ACHN (cell line): ENCODE data around the gene PYHIN1.
A peak's percentile ranks its signal among the peaks of the same experiment; 100 is the strongest.
"Not testable (repeated sequence)": the region's sequence is repeated elsewhere in the genome, so short reads cannot be mapped to it uniquely, and the experiment has no call there.

Experiments
- DNase-seq: peaks from one replicate; pipeline ENCODE4 v3.0.0-alpha.2; 2015
- in situ Hi-C: cut with HindIII; loops from 2 replicates; pipeline ENCODE4 v1.10.0; 2017; ENCODE audit warnings: low sequenced_read_pairs, low pct_ligation_motif_present, low pct_unique_long_range_greater_than_20kb

Gene PYHIN1

GRCh38 chr1:159009287-159009686 is 77.9 kb downstream of the PYHIN1 start:
- in situ Hi-C loops: no loop called here
- no peak for DNase-seq

DNA sequence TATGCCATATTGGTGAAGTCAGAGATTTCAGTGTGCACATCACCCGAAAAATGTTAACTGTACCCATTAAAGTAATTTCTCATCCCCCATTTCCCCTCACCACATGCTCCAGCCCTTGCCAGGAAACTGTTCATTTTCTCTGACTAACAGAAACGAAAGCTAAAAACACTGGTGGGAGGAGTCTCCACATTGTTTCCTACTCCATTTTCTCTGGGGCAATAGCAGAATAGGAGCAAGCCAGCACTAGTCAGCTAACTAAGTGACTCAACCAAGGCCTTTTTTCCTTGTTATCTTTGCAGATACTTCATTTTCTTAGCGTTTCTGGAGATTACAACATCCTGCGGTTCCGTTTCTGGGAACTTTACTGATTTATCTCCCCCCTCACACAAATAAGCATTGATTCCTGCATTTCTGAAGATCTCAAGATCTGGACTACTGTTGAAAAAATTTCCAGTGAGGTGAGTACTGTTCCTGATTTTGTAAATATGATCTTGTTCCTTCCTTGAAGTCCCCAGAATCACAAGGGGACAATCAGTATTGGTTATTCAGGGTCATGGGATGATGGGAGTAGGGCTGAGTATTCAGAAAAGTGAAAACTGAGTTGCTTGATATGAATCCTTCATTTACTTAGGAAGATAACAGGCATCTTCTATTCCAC is 78.5 kb downstream of the PYHIN1 start, which contains the start of gene IFI16:
Gene IFI16, plus strand, starts transcription at position 204 of the 658 bp plus-strand sequence. CDS start 4,774 bp downstream, outside the sequence.
- in situ Hi-C loops: no loop called here
- peak; percentile 93 for DNase-seq

GRCh38 chr1:159010391-159010790 is 79.0 kb downstream of the PYHIN1 start:
- DNase-seq: peak; percentile 27
- in situ Hi-C loops: no loop called here

GRCh38 chr1:159011001-159011400 is 79.6 kb downstream of the PYHIN1 start:
- in situ Hi-C loops, DNase-seq: not testable (repeated sequence)

- in situ Hi-C loops: no loop called here
- no peak for DNase-seq
Measured at GRCh38 chr1:159011751-159012150, 80.4 kb downstream of the PYHIN1 start.

- in situ Hi-C loops: no loop called here
- peak; percentile 15 for DNase-seq
Measured at GRCh38 chr1:159012495-159012894, 81.1 kb downstream of the PYHIN1 start.

GRCh38 chr1:159014003-159014571 is 82.7 kb downstream of the PYHIN1 start:
- DNase-seq: no peak
- in situ Hi-C loops: no loop called here

DNA sequence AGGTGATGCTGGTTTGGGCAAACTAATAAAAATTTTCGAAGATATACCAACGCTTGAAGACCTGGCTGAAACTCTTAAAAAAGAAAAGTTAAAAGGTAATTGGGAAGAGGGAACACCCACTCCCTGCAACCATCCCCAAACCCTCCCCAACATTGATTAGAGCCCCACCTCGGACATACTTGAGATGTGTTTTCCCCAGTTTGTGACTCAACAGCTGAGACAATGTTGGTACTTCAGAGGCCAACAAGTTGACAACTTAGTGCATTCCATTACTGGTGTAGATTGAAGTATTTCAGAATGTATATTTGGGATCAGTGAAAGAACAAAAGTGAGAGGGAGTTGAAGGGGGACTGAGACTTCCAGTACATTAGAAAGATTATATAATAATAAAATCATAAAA is 83.5 kb downstream of the PYHIN1 start:
- in situ Hi-C loops: no loop called here

DNA sequence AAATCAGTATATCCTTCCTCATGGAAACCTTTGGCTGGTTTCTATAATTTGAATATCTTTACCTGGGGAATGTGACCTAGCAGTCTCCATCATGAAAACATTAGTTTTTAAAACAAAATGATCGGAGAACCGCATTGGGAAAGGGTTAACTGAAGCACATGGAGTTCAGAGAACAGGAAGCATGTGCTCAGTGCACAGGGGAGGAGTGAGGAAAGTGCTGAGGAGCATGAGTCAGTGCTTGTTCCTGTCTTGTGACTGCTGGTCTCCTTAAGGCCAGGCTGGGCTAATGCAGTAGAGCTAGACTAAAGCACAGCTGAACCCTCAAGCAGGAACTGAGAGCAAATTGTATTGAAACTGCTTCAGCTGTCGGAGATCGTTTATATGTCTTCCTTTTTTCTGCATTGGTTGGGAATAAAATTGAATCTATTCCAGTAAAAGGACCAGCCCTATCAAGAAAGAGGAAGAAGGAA is 84.1 kb downstream of the PYHIN1 start:
- DNase-seq: peak; percentile 91
- in situ Hi-C loops: no loop called here

More for the DNA sequence above, 83.5 kb downstream of the PYHIN1 start:
- DNase-seq: no peak

DNA sequence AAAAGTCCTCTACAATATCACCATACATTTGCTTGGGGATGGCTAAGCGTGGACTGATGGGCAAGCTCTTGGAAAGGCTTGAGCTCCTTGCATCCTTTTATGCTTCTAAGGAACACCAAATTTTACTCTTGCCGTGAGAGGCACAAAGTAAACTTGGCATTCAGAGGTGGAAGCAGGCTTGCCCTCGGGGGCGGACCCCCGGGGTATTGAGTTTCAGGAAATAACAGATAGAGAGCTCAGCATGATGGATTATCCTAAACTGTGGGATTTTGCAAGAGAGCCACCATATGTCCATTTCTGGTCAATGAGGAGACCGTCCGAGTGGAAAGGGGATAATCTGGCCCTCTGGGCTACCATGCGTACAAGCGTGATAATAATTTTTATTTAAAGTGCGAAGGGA is 92.4 kb downstream of the PYHIN1 start:
- in situ Hi-C loops: no loop called here
- DNase-seq: no peak

- DNase-seq: no peak
- in situ Hi-C loops: no loop called here
Measured at GRCh38 chr1:159025043-159025442, 93.7 kb downstream of the PYHIN1 start.
